ENCODE results near the gene DAW1. TPM values are rescaled to one million over a fixed set of nuclear protein-coding genes. Genes with fewer than 3 reads are reported as not detected.

The DAW1 gene
- total RNA-seq, 4 donors from 2014 or later: not detected

DNA sequence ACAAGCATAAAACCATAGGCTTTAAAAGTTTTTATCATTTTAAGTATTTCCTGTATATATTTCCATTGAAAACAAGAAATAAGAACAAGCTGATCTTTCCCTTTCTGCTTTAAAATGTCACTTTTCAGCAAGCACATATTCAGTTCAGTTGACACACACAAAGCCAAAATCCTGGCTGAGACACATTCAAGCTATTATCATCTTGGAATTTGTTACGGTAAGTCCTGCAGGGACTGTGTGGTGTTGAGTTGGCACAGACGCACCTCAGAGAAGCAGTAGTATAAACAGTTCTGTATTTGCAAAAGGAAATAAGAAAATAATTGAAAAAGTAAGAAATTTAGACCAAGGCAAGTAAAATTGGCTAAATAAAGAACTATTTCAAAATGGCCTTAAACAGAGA lies 10.4 kb upstream of the DAW1 start:
- Histone ChIP-seq H3K4me3 (replicated peaks in 1 of 3) (no peak overlapping the region), H3K27ac (peak overlapping the region in 1 of 3 donors; percentile 6), H3K4me1 (no peaks in the 10 kb centered on the region), H3K27me3 (no peaks in the 10 kb centered on the region), H3K36me3 (no peaks in the 10 kb centered on the region), H3K9me3 (no peaks in the 10 kb centered on the region)
- intact Hi-C loops (cut with DNase I): loop anchor here (10.0 kb wide), 1 partner anchor 86 kb away; no protein-coding TSS in a partner anchor
- no peak for TF ChIP-seq POLR2A (IDR thresholded peaks at IDR 0.05)
- TF ChIP-seq, protein P1, sequence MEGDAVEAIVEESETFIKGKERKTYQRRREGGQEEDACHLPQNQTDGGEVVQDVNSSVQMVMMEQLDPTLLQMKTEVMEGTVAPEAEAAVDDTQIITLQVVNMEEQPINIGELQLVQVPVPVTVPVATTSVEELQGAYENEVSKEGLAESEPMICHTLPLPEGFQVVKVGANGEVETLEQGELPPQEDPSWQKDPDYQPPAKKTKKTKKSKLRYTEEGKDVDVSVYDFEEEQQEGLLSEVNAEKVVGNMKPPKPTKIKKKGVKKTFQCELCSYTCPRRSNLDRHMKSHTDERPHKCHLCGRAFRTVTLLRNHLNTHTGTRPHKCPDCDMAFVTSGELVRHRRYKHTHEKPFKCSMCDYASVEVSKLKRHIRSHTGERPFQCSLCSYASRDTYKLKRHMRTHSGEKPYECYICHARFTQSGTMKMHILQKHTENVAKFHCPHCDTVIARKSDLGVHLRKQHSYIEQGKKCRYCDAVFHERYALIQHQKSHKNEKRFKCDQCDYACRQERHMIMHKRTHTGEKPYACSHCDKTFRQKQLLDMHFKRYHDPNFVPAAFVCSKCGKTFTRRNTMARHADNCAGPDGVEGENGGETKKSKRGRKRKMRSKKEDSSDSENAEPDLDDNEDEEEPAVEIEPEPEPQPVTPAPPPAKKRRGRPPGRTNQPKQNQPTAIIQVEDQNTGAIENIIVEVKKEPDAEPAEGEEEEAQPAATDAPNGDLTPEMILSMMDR (IDR thresholded peaks at IDR 0.05): no peak
- no peak for DNase-seq
- 57 to 75% methylated on average over 2 of the region's 2 CpGs for WGBS, 2 donors

DNA sequence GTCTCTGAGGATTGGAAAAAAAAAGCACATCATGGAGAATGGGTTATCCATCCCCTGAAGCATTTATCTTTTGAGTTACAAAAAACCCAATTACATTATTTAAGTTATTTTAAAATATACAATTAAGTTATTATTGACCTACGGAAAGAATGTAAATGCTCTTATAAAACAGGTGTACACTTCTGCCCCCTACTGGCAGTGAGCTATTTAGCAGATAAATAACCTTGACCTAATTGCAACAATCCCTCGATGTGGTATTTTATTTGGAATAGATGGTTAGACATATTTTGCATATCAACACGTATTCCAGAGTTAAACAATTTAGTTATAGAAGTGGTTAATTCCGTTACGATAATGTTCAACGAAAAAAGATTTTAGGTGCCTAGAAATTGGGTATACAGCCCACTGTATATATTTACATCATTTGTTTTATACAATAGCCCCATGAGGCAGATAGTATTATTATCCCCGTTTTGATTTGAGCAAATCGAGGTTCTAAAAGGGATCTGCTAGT lies 9.1 kb upstream of the DAW1 start:
- H3K27ac ChIP-seq: no peak overlapping the region
- intact Hi-C loops (cut with DNase I): loop anchor here (10.0 kb wide), 1 partner anchor 87 kb away; no protein-coding TSS in a partner anchor
- peak in 1 of 2 donors; percentile 31 for DNase-seq
- 31 to 33% methylated on average over 8 of the region's 8 CpGs for WGBS, 2 donors
- H3K4me3 ChIP-seq (replicated peaks in 1 of 3): no peak overlapping the region
- no peaks in the 10 kb centered on the region for H3K9me3 ChIP-seq
- H3K27me3 ChIP-seq: no peaks in the 10 kb centered on the region
- H3K36me3 ChIP-seq: no peaks in the 10 kb centered on the region
- TF ChIP-seq, protein P1 (IDR thresholded peaks at IDR 0.05): peak; percentile 22 to 79 (median 64)
- no peak for TF ChIP-seq POLR2A (IDR thresholded peaks at IDR 0.05)
- no peaks in the 10 kb centered on the region for H3K4me1 ChIP-seq

DNA sequence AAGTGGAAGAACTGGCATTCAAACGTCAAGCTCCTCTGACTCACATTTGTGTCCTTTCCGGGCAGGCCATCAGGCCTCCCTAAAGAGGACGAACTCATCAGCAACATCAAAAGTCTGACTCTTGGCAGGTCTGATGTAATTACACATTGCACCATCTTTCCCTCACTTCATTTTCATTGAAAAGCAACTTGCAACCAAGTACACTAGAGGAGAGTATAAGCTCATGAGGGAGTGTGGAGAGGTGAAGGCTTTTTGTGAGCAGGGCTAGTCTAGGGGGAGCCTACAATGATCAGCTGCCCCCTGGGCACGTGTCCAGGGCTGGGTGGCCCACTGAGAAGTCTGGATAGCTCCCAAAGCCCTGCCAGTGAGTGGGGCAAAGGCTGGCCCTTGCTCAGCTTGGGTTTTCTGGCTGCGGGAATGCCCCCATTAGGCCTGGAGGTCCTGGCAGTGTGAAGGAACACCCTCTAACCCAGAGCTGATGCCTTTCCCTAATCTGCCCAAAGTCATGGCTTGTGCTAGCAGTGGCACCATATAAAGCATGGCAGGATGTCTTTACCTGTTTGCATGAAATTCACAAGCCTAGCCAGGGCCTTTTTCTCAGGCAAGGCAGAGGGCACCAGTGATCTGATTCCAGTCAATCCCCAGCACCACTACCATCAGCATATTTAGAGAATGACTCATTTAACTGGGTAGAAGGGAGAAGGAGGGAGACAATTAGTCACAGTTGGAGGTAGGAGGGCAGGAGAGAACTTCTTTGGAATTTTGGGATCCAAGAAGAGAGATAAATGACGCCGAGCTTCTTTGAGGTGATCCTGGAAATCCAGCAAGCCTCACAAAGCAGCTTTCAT lies 8.5 kb upstream of the DAW1 start:
- intact Hi-C loops (cut with DNase I): loop anchor here (10.0 kb wide), 1 partner anchor 88 kb away; no protein-coding TSS in a partner anchor
- H3K27me3 ChIP-seq: no peaks in the 10 kb centered on the region

DNA sequence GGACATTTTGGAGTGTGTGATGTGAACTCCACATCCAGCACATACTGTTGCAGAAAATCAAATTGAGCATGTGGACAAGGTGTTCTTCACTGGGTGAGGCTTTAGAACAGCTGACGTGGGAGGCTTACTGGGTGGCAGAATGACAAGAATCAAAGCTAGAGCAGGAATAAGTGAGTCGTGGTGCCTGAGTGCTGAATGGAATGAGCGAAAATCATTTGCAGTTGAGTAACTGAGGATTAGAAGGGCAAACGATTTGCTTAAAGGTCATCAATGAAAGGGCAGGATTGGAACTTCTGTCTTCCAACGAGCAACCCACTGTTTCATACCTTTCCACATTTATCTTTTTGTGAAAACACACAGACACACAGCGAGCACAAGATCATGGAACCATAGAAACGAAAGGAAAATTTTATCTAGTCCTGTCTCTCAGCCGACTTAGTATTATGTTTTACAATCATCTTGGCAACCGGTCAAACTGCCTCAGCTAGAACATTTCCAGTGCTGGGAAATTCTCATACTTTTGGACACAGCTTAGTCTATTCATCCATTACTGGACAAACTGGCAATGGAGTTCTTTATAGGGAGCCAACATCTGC lies 7.2 kb upstream of the DAW1 start:
- Histone ChIP-seq H3K27ac (no peak overlapping the region), H3K4me3 (replicated peaks in 1 of 3) (no peak overlapping the region)

More for the DNA sequence above, 8.5 kb upstream of the DAW1 start:
- TF ChIP-seq POLR2A (IDR thresholded peaks at IDR 0.05): no peak
- TF ChIP-seq, protein P1 (IDR thresholded peaks at IDR 0.05): no peak
- no peaks in the 10 kb centered on the region for H3K9me3 ChIP-seq
- H3K36me3 ChIP-seq: no peaks in the 10 kb centered on the region
- H3K4me1 ChIP-seq: no peaks in the 10 kb centered on the region
- H3K27ac ChIP-seq: no peak overlapping the region
- no peak for DNase-seq
- H3K4me3 ChIP-seq (replicated peaks in 1 of 3): no peak overlapping the region
- 77 to 81% methylated on average over 7 of the region's 7 CpGs for WGBS, 2 donors

More for the DNA sequence above, 7.2 kb upstream of the DAW1 start:
- TF ChIP-seq, protein P1 (IDR thresholded peaks at IDR 0.05): no peak
- no peak for TF ChIP-seq POLR2A (IDR thresholded peaks at IDR 0.05)
- H3K36me3 ChIP-seq: no peaks in the 10 kb centered on the region
- no peaks in the 10 kb centered on the region for H3K4me1 ChIP-seq
- WGBS, 2 donors: 61 to 64% methylated on average over 9 of the region's 9 CpGs
- intact Hi-C loops (cut with DNase I): loop anchor here (10.0 kb wide), 1 partner anchor 89 kb away; no protein-coding TSS in a partner anchor
- H3K27me3 ChIP-seq: no peaks in the 10 kb centered on the region
- H3K9me3 ChIP-seq: no peaks in the 10 kb centered on the region
- no peak for DNase-seq

Measured in thyroid gland (tissue), 4 donors.